IMR-90 (cell line): Measurements from ENCODE around the gene OCEL1. TPM values are rescaled to one million over a fixed set of nuclear protein-coding genes. Genes with fewer than 3 reads are reported as not detected.

Experiments used
- ATAC-seq: fragments of 200-7000 bp; cut with Tn5 transposase; 2 replicates; pipeline ENCODE4 v1.9.1; 2020; ENCODE audit warnings: low read depth, mild to moderate bottlenecking, moderate library complexity
- BruUV-seq: library from RNA; stranded (reverse); fragments of 400-500 nt; replicated peaks from 2 replicates; lab custom pipeline; 2021; lab: Mats Ljungman, UMichigan
- CTCF ChIA-PET: fragments of 300-600 bp; formaldehyde crosslinking; extraction: SDS; loops from one replicate; lab custom pipeline; 2021; ENCODE audit warnings: antibody characterized with exemption; lab: Yijun Ruan, JAX
- POLR2A ChIA-PET: fragments of 300-600 bp; sonication (Branson Sonifier 250); formaldehyde crosslinking; loops from one replicate; lab custom pipeline; 2022; ENCODE audit warnings: antibody characterized with exemption; ENCODE audit not compliant: unreplicated experiment; lab: Charles Lee
- DNase-seq: peaks from one replicate; pipeline ENCODE4 v3.0.0; 2013
- H2AFZ ChIP-seq: replicated peaks from 2 replicates; pipeline ENCODE3; 2013; ENCODE audit warnings: low read length, mild to moderate bottlenecking; ENCODE audit not compliant: poor library complexity
- H2AK5ac ChIP-seq: 2 replicates; pipeline ENCODE4 v1.6.1; 2013; ENCODE audit warnings: low read depth, low read length, inconsistent platforms
- H2AK9ac ChIP-seq: replicated peaks from 2 replicates; pipeline ENCODE3; 2013; ENCODE audit warnings: mild to moderate bottlenecking, low read depth, low read length, moderate library complexity; ENCODE audit not compliant: poor library complexity
- H2BK120ac ChIP-seq: 2 replicates; pipeline ENCODE4 v1.6.1; 2013; ENCODE audit warnings: low read depth, low read length, inconsistent platforms
- H2BK15ac ChIP-seq: 3 replicates; pipeline ENCODE4 v1.6.1; 2013; ENCODE audit warnings: low read depth, low read length, inconsistent platforms
- H2BK20ac ChIP-seq: 2 replicates; pipeline ENCODE4 v1.6.1; 2013; ENCODE audit warnings: low read depth, mild to moderate bottlenecking, inconsistent platforms, low read length, moderate library complexity
- H2BK5ac ChIP-seq: 2 replicates; pipeline ENCODE4 v1.6.1; 2013; ENCODE audit warnings: mild to moderate bottlenecking, low read depth, low read length, inconsistent platforms; ENCODE audit not compliant: poor library complexity, severe bottlenecking
- H3K14ac ChIP-seq: replicated peaks from 2 replicates; pipeline ENCODE4 v1.6.1; 2013; ENCODE audit warnings: low read depth, low read length, inconsistent platforms
- H3K18ac ChIP-seq: 2 replicates; pipeline ENCODE4 v1.6.1; 2013; ENCODE audit warnings: low read depth, low read length, control low read depth
- H3K23ac ChIP-seq: 2 replicates; pipeline ENCODE4 v1.6.1; 2013; ENCODE audit warnings: low read depth, low read length, inconsistent platforms
- H3K27ac ChIP-seq: 2 replicates; pipeline ENCODE4 v1.5.1; 2013; ENCODE audit warnings: mild to moderate bottlenecking, control low read depth, low read length; ENCODE audit not compliant: insufficient read depth
- H3K27me3 ChIP-seq: 2 replicates; pipeline ENCODE4 v1.6.1; 2013; ENCODE audit warnings: low read length; ENCODE audit not compliant: control insufficient read depth, insufficient read depth
- H3K36me3 ChIP-seq: 2 replicates; pipeline ENCODE4 v1.6.1; 2013; ENCODE audit warnings: low read length, mixed read lengths; ENCODE audit not compliant: control insufficient read depth, insufficient read depth
- H3K4ac ChIP-seq: 2 replicates; pipeline ENCODE4 v1.6.1; 2013; ENCODE audit warnings: low read depth, low read length, inconsistent platforms
- H3K4me1 ChIP-seq: 2 replicates; pipeline ENCODE4 v1.6.1; 2013; ENCODE audit warnings: low read length, mixed read lengths; ENCODE audit not compliant: control insufficient read depth, insufficient read depth
- H3K4me2 ChIP-seq: 2 replicates; pipeline ENCODE4 v1.6.1; 2013; ENCODE audit warnings: low read depth, mild to moderate bottlenecking, control low read depth, low read length, moderate library complexity
- H3K4me3 ChIP-seq: 2 replicates; pipeline ENCODE4 v1.5.1; 2013; ENCODE audit warnings: low read depth, mild to moderate bottlenecking, control low read depth, low read length, moderate library complexity; ENCODE audit not compliant: insufficient read depth
- H3K56ac ChIP-seq: 2 replicates; pipeline ENCODE4 v1.6.1; 2013; ENCODE audit warnings: low read length, inconsistent platforms; ENCODE audit not compliant: insufficient read depth; ENCODE audit errors: extremely low read depth
- H3K79me1 ChIP-seq, 2 experiments: 2 replicates each; pipeline ENCODE4 v1.6.1; 2013; ENCODE audit warnings: low read length in 2 of 2, inconsistent platforms in 1 of 2, low read depth in 1 of 2
- H3K9ac ChIP-seq: 2 replicates; pipeline ENCODE4 v1.6.1; 2013; ENCODE audit warnings: low read depth, low read length, control low read depth
- H3K9me1 ChIP-seq: 2 replicates; pipeline ENCODE4 v1.6.1; 2013; ENCODE audit warnings: low read length, inconsistent platforms; ENCODE audit not compliant: insufficient read depth
- H3K9me3 ChIP-seq: 2 replicates; pipeline ENCODE4 v1.6.1; 2013; ENCODE audit warnings: low read length; ENCODE audit not compliant: control insufficient read depth, insufficient read depth
- H4K20me1 ChIP-seq: 2 replicates; pipeline ENCODE4 v1.6.1; 2013; ENCODE audit warnings: low read length, inconsistent platforms; ENCODE audit not compliant: insufficient read depth
- H4K5ac ChIP-seq: 2 replicates; pipeline ENCODE4 v1.6.1; 2013; ENCODE audit warnings: mild to moderate bottlenecking, low read depth, low read length, control low read depth
- H4K8ac ChIP-seq, 2 experiments: 2 replicates each; pipeline ENCODE4 v1.6.1; 2013; ENCODE audit warnings: low read depth in 2 of 2, low read length in 2 of 2, control low read depth in 1 of 2, inconsistent platforms in 1 of 2
- H4K91ac ChIP-seq: 2 replicates; pipeline ENCODE4 v1.6.1; 2013; ENCODE audit warnings: low read depth, low read length, inconsistent platforms; ENCODE audit not compliant: insufficient read depth
- MXI1 ChIP-seq: IDR thresholded peaks from 2 replicates; pipeline ENCODE4 v1.6.1; 2012; ENCODE audit warnings: low read depth, mild to moderate bottlenecking, low read length, moderate library complexity, borderline replicate concordance
- RAD21 ChIP-seq: IDR thresholded peaks from 2 replicates; pipeline ENCODE4 v1.6.1; 2012; ENCODE audit warnings: low read length, improper control_type of control experiment
- RCOR1 ChIP-seq: IDR thresholded peaks from 2 replicates; pipeline ENCODE4 v1.6.1; 2012; ENCODE audit warnings: mild to moderate bottlenecking, low read length, improper control_type of control experiment; ENCODE audit not compliant: insufficient replicate concordance
- SMC3 ChIP-seq: fragments of 150-350 bp; IDR thresholded peaks from 2 replicates; pipeline ENCODE4 v1.6.1; 2016; ENCODE audit warnings: low read depth, mild to moderate bottlenecking, antibody characterized with exemption, low read length, moderate library complexity
- WGBS, 2 experiments: methylation state at CpG; one replicate each; pipeline versions ENCODE4 v1.1.5 to v1.1.7; 2013; ENCODE audit warnings: missing lambda C conversion rate in 2 of 2; ENCODE audit not compliant: insufficient read length in 1 of 2; ENCODE audit errors: extremely low coverage in 2 of 2; 5-methylcytosine and 5-hydroxymethylcytosine counted together
- dilution Hi-C: fragments of 300-500 bp; cut with HindIII; formaldehyde crosslinking; loops from one replicate; pipeline ENCODE4 v1.14.3; 2018; ENCODE audit warnings: low sequenced_read_pairs; ENCODE audit not compliant: unreplicated experiment
- in situ Hi-C: fragments of 300-500 bp; cut with MboI; formaldehyde crosslinking; loops from 3 replicates; pipeline ENCODE4 v1.14.3; 2019; ENCODE audit warnings: low sequenced_read_pairs, inconsistent platforms, mixed read lengths
- intact Hi-C: fragments of 100-400 bp; cut with micrococcal nuclease; formaldehyde crosslinking; loops from 2 replicates; pipeline ENCODE4 v1.10.0; 2022
- polyA plus RNA-seq, 3 experiments: library from polyadenylated mRNA; depleted of rRNA; stranded (reverse); fragments of >200 nt; gene quantifications; 2 replicates each; pipeline ENCODE4 v1.2.3, GENCODE V29; 2012; ENCODE audit warnings: low replicate concordance in 1 of 3
- total RNA-seq: library from RNA; depleted of rRNA; stranded (reverse); fragments of >200 nt; gene quantifications from 2 replicates; pipeline ENCODE4 v1.2.3, GENCODE V29; 2012
- TF ChIP-seq, protein P1 (sequence below): conservative IDR thresholded peaks from 2 replicates; pipeline ENCODE4 v1.5.1; 2012; ENCODE audit warnings: mild to moderate bottlenecking, low read depth, low read length, improper control_type of control experiment
- TF ChIP-seq, protein P2 (sequence below): fragments of 150-350 bp; IDR thresholded peaks from 2 replicates; pipeline ENCODE4 v1.6.1; 2016; ENCODE audit warnings: low read depth, mild to moderate bottlenecking, low read length, moderate library complexity, borderline replicate concordance

Gene OCEL1
- total and polyA plus RNA-seq, 2 of the 4 experiments (the other 2 are of a cell fraction) = 1.1 to 7.2 TPM

DNA sequence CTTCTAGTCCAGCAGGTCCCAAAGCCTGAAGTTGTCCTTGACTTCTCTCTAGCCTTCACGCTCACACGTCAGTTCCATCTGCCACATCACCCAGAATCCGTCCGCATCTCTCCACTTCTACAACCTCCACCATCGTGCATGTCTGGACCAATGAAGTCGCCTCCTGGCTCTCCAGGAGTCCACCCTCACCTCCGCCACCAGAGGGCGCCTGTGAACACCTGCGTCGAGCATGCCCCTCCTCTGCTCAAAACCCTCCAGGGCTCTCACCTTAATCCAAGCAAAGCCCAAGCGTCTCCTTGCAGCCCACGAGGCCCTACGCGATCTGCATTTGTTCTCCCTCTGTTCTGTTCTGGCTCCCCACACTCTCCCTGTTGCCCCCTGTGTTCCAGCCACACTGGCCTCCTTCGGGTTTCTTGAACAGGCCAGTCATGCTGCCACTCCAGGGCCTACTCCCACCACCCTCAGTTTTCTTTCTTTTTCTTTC, 34.9 kb downstream of the OCEL1 start:
- dilution Hi-C loops = no loop called here

More for the DNA sequence above, 34.9 kb downstream of the OCEL1 start:
- ChIA-PET CTCF (no interaction called here), POLR2A (no interaction called here)
- whole genome bisulfite sequencing, 2 experiments = 16% methylated on average over 12 of the region's 15 CpGs; no CpG with 5 or more reads in 1 of the 2 experiments
- no peak overlapping the region for H3K4me2 ChIP-seq
- no peak overlapping the region for H3K18ac ChIP-seq
- H3K36me3 ChIP-seq = no peaks in the 10 kb centered on the region
- no peak overlapping the region for H2BK120ac ChIP-seq
- H4K20me1 ChIP-seq = 0 out of 2 replicates have a peak, but pooled peaks cover 4% of the 10 kb centered on the region
- H2BK20ac ChIP-seq = no peak overlapping the region
- no peak overlapping the region for H3K4me3 ChIP-seq
- H2AK9ac ChIP-seq = peak overlapping the region; percentile 85
- no peaks in the 10 kb centered on the region; a peak in 1 of 4 replicates for H3K79me1 ChIP-seq
- peak overlapping the region; percentile 89 for H2AFZ ChIP-seq
- H3K27ac ChIP-seq = no peak overlapping the region
- peak overlapping the region in 1 of 2 experiments; percentile 74; a peak in 1 of 4 replicates for H4K8ac ChIP-seq
- H3K9ac ChIP-seq = no peak overlapping the region
- no peak overlapping the region for H3K14ac ChIP-seq
- no peak overlapping the region; the same call in 1 of the 2 replicates for H3K23ac ChIP-seq
- peaks cover 10% of the 10 kb centered on the region for H3K9me3 ChIP-seq
- in situ Hi-C loops (no loop called here), intact Hi-C loops (no loop called here)
- TF ChIP-seq MXI1 = no peak
- peak; percentile 68 for TF ChIP-seq SMC3
- TF ChIP-seq RAD21 = peak; percentile 55
- TF ChIP-seq, protein P1, sequence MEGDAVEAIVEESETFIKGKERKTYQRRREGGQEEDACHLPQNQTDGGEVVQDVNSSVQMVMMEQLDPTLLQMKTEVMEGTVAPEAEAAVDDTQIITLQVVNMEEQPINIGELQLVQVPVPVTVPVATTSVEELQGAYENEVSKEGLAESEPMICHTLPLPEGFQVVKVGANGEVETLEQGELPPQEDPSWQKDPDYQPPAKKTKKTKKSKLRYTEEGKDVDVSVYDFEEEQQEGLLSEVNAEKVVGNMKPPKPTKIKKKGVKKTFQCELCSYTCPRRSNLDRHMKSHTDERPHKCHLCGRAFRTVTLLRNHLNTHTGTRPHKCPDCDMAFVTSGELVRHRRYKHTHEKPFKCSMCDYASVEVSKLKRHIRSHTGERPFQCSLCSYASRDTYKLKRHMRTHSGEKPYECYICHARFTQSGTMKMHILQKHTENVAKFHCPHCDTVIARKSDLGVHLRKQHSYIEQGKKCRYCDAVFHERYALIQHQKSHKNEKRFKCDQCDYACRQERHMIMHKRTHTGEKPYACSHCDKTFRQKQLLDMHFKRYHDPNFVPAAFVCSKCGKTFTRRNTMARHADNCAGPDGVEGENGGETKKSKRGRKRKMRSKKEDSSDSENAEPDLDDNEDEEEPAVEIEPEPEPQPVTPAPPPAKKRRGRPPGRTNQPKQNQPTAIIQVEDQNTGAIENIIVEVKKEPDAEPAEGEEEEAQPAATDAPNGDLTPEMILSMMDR = peak; percentile 74
- TF ChIP-seq RCOR1 = peak; percentile 28
- TF ChIP-seq, protein P2, sequence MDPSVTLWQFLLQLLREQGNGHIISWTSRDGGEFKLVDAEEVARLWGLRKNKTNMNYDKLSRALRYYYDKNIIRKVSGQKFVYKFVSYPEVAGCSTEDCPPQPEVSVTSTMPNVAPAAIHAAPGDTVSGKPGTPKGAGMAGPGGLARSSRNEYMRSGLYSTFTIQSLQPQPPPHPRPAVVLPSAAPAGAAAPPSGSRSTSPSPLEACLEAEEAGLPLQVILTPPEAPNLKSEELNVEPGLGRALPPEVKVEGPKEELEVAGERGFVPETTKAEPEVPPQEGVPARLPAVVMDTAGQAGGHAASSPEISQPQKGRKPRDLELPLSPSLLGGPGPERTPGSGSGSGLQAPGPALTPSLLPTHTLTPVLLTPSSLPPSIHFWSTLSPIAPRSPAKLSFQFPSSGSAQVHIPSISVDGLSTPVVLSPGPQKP = no peak
- peaks cover 4% of the 10 kb centered on the region for H3K9me1 ChIP-seq
- BruUV-seq = no TSS peak
- no peak overlapping the region for H3K4ac ChIP-seq
- ATAC-seq = peak; percentile 98
- no peak overlapping the region for H2BK5ac ChIP-seq
- H2AK5ac ChIP-seq = peak overlapping the region; percentile 73
- DNase-seq = peak; percentile 64
- H3K4me1 ChIP-seq = no peaks in the 10 kb centered on the region
- no peak overlapping the region; the same call in 1 of the 2 replicates for H3K56ac ChIP-seq
- no peak overlapping the region for H2BK15ac ChIP-seq
- no peaks in the 10 kb centered on the region for H3K27me3 ChIP-seq
- no peak overlapping the region for H4K91ac ChIP-seq
- H4K5ac ChIP-seq = no peak overlapping the region
